NCI-H1436 treated with DMSO at 0.1 percent for 48 hours (cell line): Measurements from ENCODE around the gene EYS.
"Not testable (repeated sequence)": the region's sequence is repeated elsewhere in the genome, so short reads cannot be mapped to it uniquely, and the experiment has no call there.

Experiments
- DNase-seq: peaks from one replicate; lab custom pipeline; 2025; lab: John Stamatoyannopoulos, UW

EYS gene

GRCh38 chr6:65633501-65633900 lies 73.5 kb downstream of the EYS start:
- DNase-seq = no peak

GRCh38 chr6:65631711-65632110 lies 75.3 kb downstream of the EYS start:
- no peak for DNase-seq

GRCh38 chr6:65627434-65627999 lies 79.5 kb downstream of the EYS start:
- DNase-seq = not testable (repeated sequence)

- DNase-seq = no peak
These were observed 80.0 kb downstream of the EYS start for GRCh38 chr6:65627015-65627414.

- DNase-seq = no peak
These were observed 83.5 kb downstream of the EYS start for GRCh38 chr6:65623566-65623965.

- DNase-seq = no peak
These were observed 96.3 kb downstream of the EYS start for GRCh38 chr6:65610746-65611145.

GRCh38 chr6:65595540-65595939 lies 111.5 kb downstream of the EYS start:
- DNase-seq = no peak

- no peak for DNase-seq
These were observed 136.7 kb downstream of the EYS start for GRCh38 chr6:65570340-65570739.

GRCh38 chr6:65569505-65569904 lies 137.5 kb downstream of the EYS start:
- no peak for DNase-seq

- DNase-seq = not testable (repeated sequence)
These were observed 138.0 kb downstream of the EYS start for GRCh38 chr6:65569056-65569455.

- DNase-seq = no peak
These were observed 140.9 kb downstream of the EYS start for GRCh38 chr6:65566117-65566516.

GRCh38 chr6:65558071-65558470 lies 149.0 kb downstream of the EYS start:
- DNase-seq = no peak

- no peak for DNase-seq
These were observed 149.8 kb downstream of the EYS start for GRCh38 chr6:65557224-65557623.

- no peak for DNase-seq
These were observed 160.1 kb downstream of the EYS start for GRCh38 chr6:65546894-65547293.

- no peak for DNase-seq
These were observed 161.1 kb downstream of the EYS start for GRCh38 chr6:65545920-65546319.

- no peak for DNase-seq
These were observed 168.4 kb downstream of the EYS start for GRCh38 chr6:65538644-65539043.

GRCh38 chr6:65537600-65537999 lies 169.4 kb downstream of the EYS start:
- DNase-seq = no peak

- no peak for DNase-seq
These were observed 175.5 kb downstream of the EYS start for GRCh38 chr6:65531533-65531932.

GRCh38 chr6:65524232-65524631 lies 182.8 kb downstream of the EYS start:
- no peak for DNase-seq

- DNase-seq = no peak
These were observed 201.3 kb downstream of the EYS start for GRCh38 chr6:65505736-65506135.

- no peak for DNase-seq
These were observed 206.0 kb downstream of the EYS start for GRCh38 chr6:65501045-65501444.

- DNase-seq = not testable (repeated sequence)
These were observed 223.4 kb downstream of the EYS start for GRCh38 chr6:65483652-65484051.

GRCh38 chr6:65469650-65470049 lies 237.4 kb downstream of the EYS start:
- DNase-seq = no peak

GRCh38 chr6:65468307-65468706 lies 238.7 kb downstream of the EYS start:
- DNase-seq = no peak

- no peak for DNase-seq
These were observed 245.9 kb downstream of the EYS start for GRCh38 chr6:65461121-65461520.
